Mesenchymal stem cell (in vitro differentiated cells and primary cell): ENCODE results near the gene KCND3.
A peak's percentile ranks its signal among the peaks of the same experiment; 100 is the strongest.

Source experiments
- DNase-seq: peaks from one replicate; pipeline ENCODE4 v3.0.0-alpha.2; 2013
- H2AFZ ChIP-seq: one replicate; pipeline ENCODE4 v1.6.1; 2013; ENCODE audit warnings: low read depth, mild to moderate bottlenecking, control low read depth, inconsistent platforms, low read length, moderate library complexity
- H2AK5ac ChIP-seq: 2 replicates; pipeline ENCODE4 v1.6.1; 2013; ENCODE audit warnings: low read length, moderate library complexity, mild to moderate bottlenecking, inconsistent platforms; ENCODE audit not compliant: severe bottlenecking
- H2BK120ac ChIP-seq: one replicate; pipeline ENCODE4 v1.6.1; 2013; ENCODE audit warnings: low read depth, mild to moderate bottlenecking, inconsistent platforms, low read length, moderate library complexity
- H2BK12ac ChIP-seq, 2 experiments: one replicate each; pipeline ENCODE4 v1.6.1; 2013; ENCODE audit warnings: inconsistent platforms in 2 of 2, low read length in 2 of 2, mild to moderate bottlenecking in 2 of 2, moderate library complexity in 2 of 2, control low read depth in 1 of 2
- H2BK15ac ChIP-seq: one replicate; pipeline ENCODE4 v1.6.1; 2013; ENCODE audit warnings: mild to moderate bottlenecking, low read depth, inconsistent platforms; ENCODE audit not compliant: poor library complexity, severe bottlenecking
- H2BK5ac ChIP-seq: 2 replicates; pipeline ENCODE4 v1.6.1; 2013; ENCODE audit warnings: low read depth, mild to moderate bottlenecking, low read length, control low read depth, inconsistent platforms; ENCODE audit not compliant: poor library complexity, severe bottlenecking
- H3K14ac ChIP-seq, 2 experiments: one replicate each; pipeline ENCODE4 v1.6.1; 2013; ENCODE audit warnings: inconsistent platforms in 2 of 2, low read length in 2 of 2, control low read depth in 1 of 2, mild to moderate bottlenecking in 1 of 2, moderate library complexity in 1 of 2
- H3K18ac ChIP-seq, 2 experiments: one replicate each; pipeline ENCODE4 v1.6.1; 2013; ENCODE audit warnings: inconsistent platforms in 2 of 2, low read length in 2 of 2, control low read depth in 1 of 2, low read depth in 1 of 2, mild to moderate bottlenecking in 1 of 2
- H3K23ac ChIP-seq, 2 experiments: one replicate each; pipeline ENCODE4 v1.6.1; 2013; ENCODE audit warnings: inconsistent platforms in 2 of 2, low read length in 2 of 2, mild to moderate bottlenecking in 2 of 2, moderate library complexity in 2 of 2, control low read depth in 1 of 2
- H3K27ac ChIP-seq: 2 replicates; pipeline ENCODE4 v1.5.1; 2013; ENCODE audit warnings: mild to moderate bottlenecking, moderate library complexity, low read length, control low read depth, inconsistent platforms; ENCODE audit not compliant: poor library complexity, severe bottlenecking
- H3K27me3 ChIP-seq, 2 experiments: 2 replicates each; pipeline versions ENCODE4 v1.6.1 to v1.7.0; 2013; ENCODE audit warnings: low read length in 2 of 2, mild to moderate bottlenecking in 2 of 2, moderate library complexity in 2 of 2, control low read depth in 1 of 2, inconsistent platforms in 1 of 2; ENCODE audit not compliant: control insufficient read depth in 1 of 2, insufficient read depth in 1 of 2
- H3K36me3 ChIP-seq, 2 experiments: 2 replicates each; pipeline versions ENCODE4 v1.6.1 to v1.7.0; 2013; ENCODE audit warnings: low read length in 2 of 2, control low read depth in 1 of 2, inconsistent platforms in 1 of 2, low read depth in 1 of 2, mild to moderate bottlenecking in 1 of 2; ENCODE audit not compliant: insufficient read depth in 2 of 2, control insufficient read depth in 1 of 2
- H3K4ac ChIP-seq, 2 experiments: one replicate each; pipeline ENCODE4 v1.6.1; 2013; ENCODE audit warnings: inconsistent platforms in 2 of 2, low read length in 2 of 2, mild to moderate bottlenecking in 2 of 2, moderate library complexity in 2 of 2, control low read depth in 1 of 2, low read depth in 1 of 2
- H3K4me1 ChIP-seq: 2 replicates; pipeline ENCODE4 v1.6.1; 2013; ENCODE audit warnings: low read depth, low read length, control low read depth; ENCODE audit not compliant: control insufficient read depth, insufficient read depth
- H3K4me2 ChIP-seq: 2 replicates; pipeline ENCODE4 v1.6.1; 2013; ENCODE audit warnings: low read length, mild to moderate bottlenecking, inconsistent platforms; ENCODE audit not compliant: poor library complexity, severe bottlenecking
- H3K4me3 ChIP-seq, 2 experiments: 2 replicates each; pipeline versions ENCODE4 v1.5.1 to v1.7.0; 2013; ENCODE audit warnings: low read length in 2 of 2, mild to moderate bottlenecking in 2 of 2, control low read depth in 1 of 2, low read depth in 1 of 2; ENCODE audit not compliant: insufficient read depth in 1 of 2
- H3K79me1 ChIP-seq: replicated peaks from 2 replicates; pipeline ENCODE4 v1.6.1; 2013; ENCODE audit warnings: mild to moderate bottlenecking, control low read depth, low read length, inconsistent platforms; ENCODE audit not compliant: poor library complexity, severe bottlenecking
- H3K9ac ChIP-seq: 2 replicates; pipeline ENCODE4 v1.7.0; 2013; ENCODE audit warnings: mild to moderate bottlenecking, low read length, moderate library complexity
- H3K9me3 ChIP-seq: 2 replicates; pipeline ENCODE4 v1.7.0; 2013; ENCODE audit warnings: mild to moderate bottlenecking, low read length; ENCODE audit not compliant: control insufficient read depth
- H4K8ac ChIP-seq: one replicate; pipeline ENCODE4 v1.6.1; 2013; ENCODE audit warnings: inconsistent platforms, mild to moderate bottlenecking, low read length, moderate library complexity
- H4K91ac ChIP-seq: one replicate; pipeline ENCODE4 v1.6.1; 2013; ENCODE audit warnings: mild to moderate bottlenecking, low read length, inconsistent platforms
- WGBS: methylation state at CpG from one replicate; pipeline ENCODE4 v1.1.7; 2013; ENCODE audit warnings: mixed read lengths; 5-methylcytosine and 5-hydroxymethylcytosine counted together

Gene KCND3

GRCh38 chr1:111961773-111962565, 27.5 kb downstream of the KCND3 start:
- 78% methylated on average over 9 of the region's 11 CpGs for WGBS
- Histone ChIP-seq H3K27me3 (peaks cover 3 to 55% of the 10 kb centered on the region in 2 experiments), H3K4me1 (no peaks in the 10 kb centered on the region), H3K14ac (no peak overlapping the region), H2BK12ac (no peak overlapping the region), H3K9ac (no peak overlapping the region), H2BK15ac (no peak overlapping the region), H3K9me3 (no peaks in the 10 kb centered on the region), H3K4me3 (no peak overlapping the region), H3K27ac (no peak overlapping the region), H2BK120ac (no peak overlapping the region), H2AFZ (no peak overlapping the region), H3K4ac (no peak overlapping the region), H4K91ac (no peak overlapping the region), H3K79me1 (no peaks in the 10 kb centered on the region), H3K18ac (no peak overlapping the region), H2BK5ac (no peak overlapping the region), H4K8ac (no peak overlapping the region), H2AK5ac (no peak overlapping the region), H3K36me3 (no peaks in the 10 kb centered on the region), H3K4me2 (no peak overlapping the region), H3K23ac (no peak overlapping the region)
- DNase-seq = no peak

- no peak overlapping the region for H4K91ac ChIP-seq
- H3K79me1 ChIP-seq = no peaks in the 10 kb centered on the region
- no peak overlapping the region for H2AFZ ChIP-seq
- H3K4me2 ChIP-seq = no peak overlapping the region
- no peak overlapping the region for H3K4me3 ChIP-seq
- no peaks in the 10 kb centered on the region for H3K36me3 ChIP-seq
- no peak overlapping the region for H3K23ac ChIP-seq
- H3K27me3 ChIP-seq = peaks cover 3 to 55% of the 10 kb centered on the region in 2 experiments
- no peak overlapping the region for H2BK12ac ChIP-seq
- no peaks in the 10 kb centered on the region for H3K4me1 ChIP-seq
- DNase-seq = no peak
- no peak overlapping the region for H3K18ac ChIP-seq
- no peak overlapping the region for H3K9ac ChIP-seq
- H2AK5ac ChIP-seq = no peak overlapping the region
- H2BK5ac ChIP-seq = no peak overlapping the region
- H4K8ac ChIP-seq = no peak overlapping the region
- H3K27ac ChIP-seq = no peak overlapping the region
- no peak overlapping the region for H2BK120ac ChIP-seq
- H2BK15ac ChIP-seq = no peak overlapping the region
- H3K14ac ChIP-seq = peak overlapping the region in 1 of 2 experiments; percentile 31
- H3K4ac ChIP-seq = no peak overlapping the region
- WGBS = 75% methylated on average over 8 of the region's 8 CpGs
- H3K9me3 ChIP-seq = no peaks in the 10 kb centered on the region
Observed at GRCh38 chr1:111961016-111961415, 28.5 kb downstream of the KCND3 start.

GRCh38 chr1:111959436-111959835, 30.0 kb downstream of the KCND3 start:
- no peak overlapping the region for H3K9ac ChIP-seq
- no peak overlapping the region for H2BK15ac ChIP-seq
- H3K9me3 ChIP-seq = no peaks in the 10 kb centered on the region
- no peak overlapping the region for H3K4me3 ChIP-seq
- no peak overlapping the region for H3K27ac ChIP-seq
- H2BK120ac ChIP-seq = no peak overlapping the region
- 58% methylated on average over 4 of the region's 4 CpGs for WGBS
- no peak overlapping the region for H2AK5ac ChIP-seq
- H3K18ac ChIP-seq = no peak overlapping the region
- DNase-seq = no peak
- no peaks in the 10 kb centered on the region for H3K4me1 ChIP-seq
- H4K8ac ChIP-seq = no peak overlapping the region
- H4K91ac ChIP-seq = no peak overlapping the region
- H3K27me3 ChIP-seq = peaks cover 3 to 47% of the 10 kb centered on the region in 2 experiments
- no peak overlapping the region for H2AFZ ChIP-seq
- no peaks in the 10 kb centered on the region for H3K36me3 ChIP-seq
- H2BK5ac ChIP-seq = no peak overlapping the region
- H3K23ac ChIP-seq = no peak overlapping the region
- H3K4ac ChIP-seq = no peak overlapping the region
- no peak overlapping the region for H2BK12ac ChIP-seq
- H3K4me2 ChIP-seq = no peak overlapping the region
- H3K14ac ChIP-seq = no peak overlapping the region
- H3K79me1 ChIP-seq = no peaks in the 10 kb centered on the region

- no peak overlapping the region for H3K14ac ChIP-seq
- H3K79me1 ChIP-seq = no peaks in the 10 kb centered on the region
- H3K9me3 ChIP-seq = no peaks in the 10 kb centered on the region
- H2AFZ ChIP-seq = no peak overlapping the region
- DNase-seq = no peak
- H3K27me3 ChIP-seq = peaks cover under 1 to 48% of the 10 kb centered on the region in 2 experiments
- no peak overlapping the region for H3K18ac ChIP-seq
- WGBS = 84% methylated on average over 5 of the region's 6 CpGs
- H2AK5ac ChIP-seq = no peak overlapping the region
- no peak overlapping the region for H3K4me3 ChIP-seq
- H3K4me2 ChIP-seq = no peak overlapping the region
- no peak overlapping the region for H3K4ac ChIP-seq
- H3K23ac ChIP-seq = no peak overlapping the region
- no peak overlapping the region for H4K8ac ChIP-seq
- no peak overlapping the region for H2BK5ac ChIP-seq
- H2BK15ac ChIP-seq = no peak overlapping the region
- H3K9ac ChIP-seq = no peak overlapping the region
- no peaks in the 10 kb centered on the region for H3K36me3 ChIP-seq
- no peak overlapping the region for H2BK120ac ChIP-seq
- H3K4me1 ChIP-seq = no peaks in the 10 kb centered on the region
- H3K27ac ChIP-seq = no peak overlapping the region
- H2BK12ac ChIP-seq = no peak overlapping the region
- H4K91ac ChIP-seq = no peak overlapping the region
Observed at GRCh38 chr1:111958851-111959250, 30.6 kb downstream of the KCND3 start.
